GM20431 (cell line): ENCODE measurements around the gene SMCO4.
"Not testable (repeated sequence)": the region's sequence is repeated elsewhere in the genome, so short reads cannot be mapped to it uniquely, and the experiment has no call there.

Experiments used
- in situ Hi-C: fragments of 300-500 bp; cut with MseI, MboI; formaldehyde crosslinking; loops from one replicate; pipeline ENCODE4 v1.15.0; 2020; ENCODE audit warnings: low sequenced_read_pairs; ENCODE audit not compliant: unreplicated experiment

Gene SMCO4, protein sequence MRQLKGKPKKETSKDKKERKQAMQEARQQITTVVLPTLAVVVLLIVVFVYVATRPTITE

DNA sequence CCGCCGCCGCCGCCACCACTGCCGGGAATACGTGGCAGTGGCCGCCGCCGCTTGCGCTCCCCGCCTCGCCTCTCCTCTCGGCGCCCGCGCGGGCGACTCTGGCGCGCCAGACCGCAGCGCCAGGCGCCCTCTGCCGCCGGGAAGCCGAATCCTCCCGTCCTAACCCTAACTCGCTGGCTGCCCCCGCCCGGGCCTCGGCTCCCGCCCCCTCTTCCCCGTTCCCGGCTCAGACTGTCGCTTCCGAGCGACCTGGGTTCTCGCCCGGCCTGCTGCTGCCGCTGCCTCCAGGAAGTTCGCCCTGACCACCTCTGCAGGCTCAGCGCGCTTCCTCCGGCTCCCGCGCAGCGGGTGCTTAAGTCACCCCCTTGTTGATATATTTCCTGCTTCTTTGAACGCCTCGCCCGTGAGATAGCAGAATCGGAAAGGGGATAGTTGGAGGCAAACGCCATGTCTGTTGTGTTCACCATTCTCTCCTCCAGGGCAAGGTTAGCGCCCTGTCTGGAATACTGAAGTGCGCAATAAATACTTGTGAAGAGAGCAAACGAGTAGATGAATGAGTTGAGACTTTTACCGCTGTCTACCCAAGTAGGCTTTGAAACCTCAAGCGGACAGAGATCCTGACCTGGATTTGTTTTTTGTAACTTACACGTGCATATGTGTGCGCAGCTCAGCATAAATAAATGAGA, at the start of gene SMCO4:
Gene SMCO4 (minus strand): TSS at position 100 of the 686 bp plus-strand sequence. CDS start 64,202 bp downstream, outside the sequence.
- in situ Hi-C loops = loop anchor here (25.0 kb wide), 1 partner anchor 306 kb away; no protein-coding TSS in a partner anchor

DNA sequence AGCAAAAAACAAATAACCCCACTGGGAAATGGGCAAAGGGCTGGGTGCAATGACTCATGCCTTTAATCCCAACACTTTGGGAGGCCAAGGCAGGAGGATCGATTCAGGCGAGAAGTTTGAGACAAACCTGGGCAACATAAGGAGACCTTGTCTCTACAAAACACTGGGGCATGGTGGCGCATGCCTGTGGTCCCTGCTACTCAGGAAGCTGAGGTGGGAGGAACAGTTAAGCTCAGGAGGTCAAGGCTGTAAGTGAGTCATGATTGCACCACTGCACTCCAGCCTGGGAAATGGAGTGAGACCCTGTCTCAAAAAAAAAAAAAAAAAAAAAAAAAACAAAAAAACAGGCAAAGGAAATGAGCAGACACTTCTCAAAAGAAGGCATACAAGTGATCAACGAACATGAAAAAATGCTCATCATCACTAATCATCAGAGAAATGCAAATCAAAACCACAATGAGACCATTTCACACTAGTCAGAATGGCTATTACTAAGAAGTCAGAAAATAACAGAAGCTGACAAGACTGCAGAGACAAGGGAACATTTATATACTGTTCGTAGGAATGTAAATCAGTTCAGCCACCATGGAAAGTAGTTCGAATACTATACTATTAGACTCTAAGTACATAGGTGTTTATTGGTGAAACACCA, 48.2 kb upstream of the SMCO4 start:
- in situ Hi-C loops = no loop called here

DNA sequence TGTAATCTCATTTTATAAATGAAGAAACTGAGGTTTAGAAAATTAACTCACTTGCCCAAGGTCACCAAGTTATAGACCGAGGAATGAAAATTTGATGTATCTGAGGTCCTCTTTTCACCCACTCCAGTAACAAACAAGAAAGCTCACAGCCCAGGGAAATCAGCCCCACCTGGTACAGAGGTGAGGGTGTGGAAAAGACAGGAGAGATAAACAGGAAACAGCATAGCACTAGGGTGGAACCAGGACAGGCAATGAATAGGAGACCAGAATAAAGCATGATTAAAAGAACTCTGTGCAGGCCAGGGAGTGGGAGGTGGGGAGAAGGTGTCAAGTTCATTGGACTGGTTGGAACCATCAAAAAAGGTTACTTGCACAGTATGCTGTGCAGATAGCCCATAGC, 46.2 kb upstream of the SMCO4 start:
- in situ Hi-C loops = no loop called here

DNA sequence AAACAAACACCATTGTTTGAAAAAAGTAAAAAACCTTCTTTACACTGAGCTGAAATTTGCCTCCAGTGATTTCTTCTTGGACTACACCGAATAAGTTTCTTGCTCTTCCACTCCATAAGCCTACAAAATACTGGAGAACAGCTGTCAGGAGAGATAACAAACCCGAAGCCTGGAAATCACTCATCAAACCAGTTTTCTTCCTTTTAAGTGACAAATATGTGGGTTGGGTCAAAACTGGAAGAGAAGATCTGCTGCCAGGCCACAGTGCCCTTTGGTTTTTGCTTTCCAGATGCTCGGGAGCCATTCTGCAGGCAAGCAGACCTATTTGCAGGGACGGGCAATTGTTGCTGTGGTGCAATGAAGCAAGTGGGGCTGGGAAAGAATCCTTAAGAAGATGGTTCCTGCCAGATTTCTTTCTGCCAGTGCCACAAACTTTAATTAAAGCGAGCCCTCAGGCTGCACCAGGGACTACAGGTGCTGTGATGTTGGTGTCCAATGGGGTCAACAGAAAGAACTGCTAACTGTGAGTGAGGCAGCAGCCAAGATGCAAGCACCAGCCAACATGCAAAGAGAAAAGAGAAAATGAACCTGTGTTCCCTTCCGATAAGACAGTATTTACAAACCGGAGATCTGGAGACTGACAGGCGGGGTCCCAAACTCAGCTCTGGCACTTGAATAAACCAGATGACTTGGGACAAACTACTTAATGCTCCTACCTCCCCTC, 44.8 kb upstream of the SMCO4 start:
- in situ Hi-C loops = no loop called here

DNA sequence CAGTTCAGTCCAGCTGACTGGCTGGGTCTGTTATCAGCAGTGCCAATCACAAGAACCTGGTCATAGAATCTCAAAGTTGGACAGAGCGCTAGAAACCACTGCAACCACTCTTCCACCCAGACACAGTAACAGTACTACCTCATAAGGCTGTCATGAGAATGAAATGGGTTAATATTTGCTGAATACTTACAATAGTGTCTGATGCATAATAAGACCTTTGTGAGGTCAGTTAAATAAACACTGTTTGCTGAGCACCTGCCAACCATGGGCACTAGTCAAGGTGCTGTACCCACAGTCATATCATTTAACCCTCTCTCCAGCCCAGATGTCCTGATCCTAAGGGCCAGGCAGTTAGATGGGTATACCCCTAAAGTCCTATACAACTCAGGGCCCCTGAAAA, 44.2 kb upstream of the SMCO4 start:
- in situ Hi-C loops = not testable (repeated sequence)

DNA sequence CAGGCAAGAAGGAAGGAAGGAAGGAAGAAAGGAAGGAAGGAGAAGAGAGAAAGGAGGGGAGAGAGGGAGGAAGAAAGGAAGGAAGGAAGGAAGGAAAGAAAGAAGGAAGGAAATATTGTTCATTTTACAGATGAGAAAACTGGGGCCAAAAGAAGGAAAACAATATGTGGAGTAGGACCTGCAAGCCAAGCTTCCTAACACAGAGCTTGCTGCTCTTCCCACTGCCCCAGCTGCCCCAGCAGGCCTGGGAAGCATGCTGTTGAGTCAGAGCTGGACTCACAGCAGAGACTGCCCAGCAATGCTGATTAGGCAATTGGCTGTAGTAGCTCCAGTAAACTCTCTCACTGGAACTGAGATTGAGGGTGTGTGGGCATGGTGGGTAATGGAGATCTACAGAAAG, 42.6 kb upstream of the SMCO4 start:
- in situ Hi-C loops = no loop called here

DNA sequence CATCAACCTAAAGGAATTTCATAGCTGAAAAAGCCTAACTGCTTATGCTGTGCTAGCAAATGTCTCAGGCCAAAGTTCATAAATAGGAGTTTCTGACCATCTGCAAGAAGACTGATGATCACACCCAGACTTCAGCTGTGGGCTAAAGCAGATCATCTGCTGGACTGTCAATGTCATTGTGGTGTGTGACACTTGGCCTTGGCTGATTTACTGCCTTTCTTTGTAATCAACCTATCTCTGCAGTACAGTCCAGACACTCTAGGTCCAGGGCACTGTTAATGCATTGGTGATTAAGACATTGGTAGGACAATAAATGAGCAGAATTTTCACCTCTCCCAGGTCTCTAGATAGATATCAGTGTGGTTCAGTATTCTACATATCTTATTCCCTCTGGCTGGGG, 40.3 kb upstream of the SMCO4 start:
- in situ Hi-C loops = no loop called here

DNA sequence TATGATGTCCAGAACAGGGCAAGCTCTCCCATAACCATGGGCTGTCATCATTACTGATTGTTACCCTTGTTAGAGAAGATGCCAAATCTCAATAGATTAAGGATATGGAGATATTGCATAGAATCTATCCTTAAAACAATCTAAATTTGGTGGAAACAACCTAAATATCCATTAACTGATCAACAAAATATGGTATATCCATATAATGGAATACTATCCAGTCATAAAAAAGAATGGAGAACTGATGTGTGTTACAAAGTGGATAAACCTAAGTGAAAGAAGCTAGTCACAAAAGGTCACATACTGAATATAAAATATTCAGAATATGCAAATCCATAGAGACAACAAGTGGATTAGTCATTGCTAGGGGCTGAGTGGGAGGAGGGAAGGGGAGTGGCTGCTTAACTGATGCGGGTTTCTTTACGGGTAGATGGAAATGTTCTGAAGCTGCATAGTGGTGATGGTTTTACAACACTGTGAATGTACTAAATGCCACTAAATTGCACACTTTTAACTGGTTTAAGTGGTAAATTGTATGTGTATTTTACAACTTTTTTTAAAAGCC, 36.1 kb upstream of the SMCO4 start:
- in situ Hi-C loops = no loop called here

DNA sequence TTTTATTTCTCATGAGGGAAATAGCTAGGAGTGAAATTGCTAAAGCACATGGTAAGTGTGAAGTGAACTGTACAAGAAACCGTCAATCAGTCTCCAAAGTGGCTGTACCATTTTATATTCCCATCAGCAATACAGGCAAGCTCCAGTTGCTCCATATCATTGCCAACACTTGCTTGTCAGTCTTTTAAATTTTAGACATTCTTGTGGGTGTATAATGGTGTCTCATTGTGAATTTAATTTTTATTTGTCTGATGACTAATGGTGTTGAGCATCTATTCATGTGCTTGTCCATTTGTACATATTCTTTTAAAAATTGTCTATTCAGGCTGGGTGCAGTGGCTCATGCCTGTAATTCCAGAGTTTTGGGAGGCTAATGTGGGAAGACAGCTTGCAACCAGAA, 34.1 kb upstream of the SMCO4 start:
- in situ Hi-C loops = no loop called here

DNA sequence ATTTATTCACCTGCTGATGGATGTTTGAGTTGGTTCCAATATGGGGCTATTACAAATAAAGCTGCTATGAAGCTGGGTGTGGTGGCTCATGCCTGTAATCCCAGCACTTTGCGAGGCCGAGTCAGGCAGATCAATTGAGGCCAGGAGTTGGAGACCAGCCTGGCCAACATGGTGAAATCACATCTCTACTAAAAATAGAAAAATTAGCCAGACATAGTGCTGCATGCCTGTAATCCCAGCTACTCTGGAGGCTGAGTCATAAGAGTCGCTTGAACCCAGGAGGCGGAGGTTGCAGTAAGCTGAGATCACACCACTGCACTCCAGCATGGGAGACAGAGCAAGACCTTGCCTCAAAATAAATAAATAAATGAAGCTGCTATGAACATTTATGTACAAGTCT, 33.7 kb upstream of the SMCO4 start:
- in situ Hi-C loops = not testable (repeated sequence)

DNA sequence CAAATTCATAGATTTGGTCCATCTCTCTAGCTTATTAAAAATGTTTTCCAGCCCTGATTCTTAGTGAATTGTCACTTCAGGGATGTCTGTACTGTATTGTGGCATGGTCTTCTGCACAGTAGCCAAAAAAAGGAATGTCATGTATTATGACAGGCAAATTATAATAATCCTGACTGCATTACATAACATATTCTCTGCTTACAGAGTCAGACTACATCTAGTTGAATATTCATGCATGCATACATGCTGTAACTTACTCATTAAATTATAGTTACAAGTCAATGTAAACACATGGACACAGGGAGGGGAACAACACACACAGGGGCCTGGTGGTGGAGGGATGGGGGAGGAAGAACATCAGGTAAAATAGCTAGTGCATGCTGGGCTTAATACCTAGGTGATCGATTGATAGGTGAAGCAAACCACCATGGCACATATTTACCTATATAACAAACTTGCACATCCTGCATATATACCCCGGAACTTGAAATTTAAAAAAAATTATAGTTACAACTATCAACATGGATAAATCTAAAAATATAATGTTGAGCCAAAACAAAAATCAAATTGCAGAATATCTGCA, 31.5 kb upstream of the SMCO4 start:
- in situ Hi-C loops = no loop called here

DNA sequence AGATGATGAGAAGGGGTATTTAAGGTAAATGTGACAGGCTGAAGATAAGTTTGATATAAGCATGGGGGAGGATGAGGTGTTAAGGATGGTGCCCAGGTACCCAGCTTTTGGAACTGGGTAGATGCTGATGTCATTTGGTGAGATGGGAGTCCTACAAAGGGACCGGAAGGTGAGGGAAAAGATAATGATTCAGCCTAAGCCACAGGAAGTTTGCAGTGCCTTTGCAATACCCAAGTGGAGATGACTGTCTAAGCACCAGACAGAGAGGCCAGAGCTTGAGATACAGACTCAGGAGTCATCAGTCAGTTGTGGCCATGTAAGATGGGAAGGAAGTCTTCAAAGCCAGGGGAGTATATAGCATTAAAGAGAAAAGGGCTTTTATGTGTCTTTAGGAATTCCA, 30.0 kb upstream of the SMCO4 start:
- in situ Hi-C loops = no loop called here

DNA sequence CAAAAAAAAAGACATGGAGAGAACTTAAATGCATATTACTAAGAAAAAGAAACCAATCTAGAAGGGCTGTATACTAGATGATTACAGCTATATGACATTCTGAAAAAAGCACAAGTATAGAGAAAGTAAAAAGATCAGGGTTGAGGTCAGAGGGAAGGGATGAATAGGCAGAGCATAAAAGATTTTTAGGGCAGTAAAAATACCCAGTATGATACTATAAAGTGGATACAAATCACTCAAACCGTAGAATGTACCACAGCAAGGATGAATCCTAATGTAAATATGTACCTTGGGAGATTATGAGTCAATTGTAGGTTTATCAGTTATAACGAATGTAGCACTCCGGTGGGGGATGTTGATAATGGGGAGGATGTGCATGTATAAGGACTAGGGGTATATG, 29.4 kb upstream of the SMCO4 start:
- in situ Hi-C loops = no loop called here

DNA sequence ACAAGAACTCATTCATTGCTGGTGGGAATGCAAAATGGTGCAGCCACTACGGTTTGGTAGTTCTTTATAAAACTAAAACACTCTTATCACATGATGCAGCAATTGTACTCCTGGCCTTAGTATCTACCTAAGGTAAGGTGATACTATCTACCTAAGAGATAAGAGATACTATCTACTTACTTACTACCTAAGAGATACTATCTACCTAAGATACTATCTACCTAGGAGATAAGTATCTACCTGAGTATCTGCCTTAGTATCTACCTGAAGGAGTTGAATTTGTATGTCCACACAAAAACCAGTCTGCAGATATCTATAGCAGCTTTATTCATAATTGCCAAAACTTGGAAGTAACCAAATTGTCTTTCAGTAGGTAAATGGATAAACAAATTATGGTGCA, 29.0 kb upstream of the SMCO4 start:
- in situ Hi-C loops = no loop called here

DNA sequence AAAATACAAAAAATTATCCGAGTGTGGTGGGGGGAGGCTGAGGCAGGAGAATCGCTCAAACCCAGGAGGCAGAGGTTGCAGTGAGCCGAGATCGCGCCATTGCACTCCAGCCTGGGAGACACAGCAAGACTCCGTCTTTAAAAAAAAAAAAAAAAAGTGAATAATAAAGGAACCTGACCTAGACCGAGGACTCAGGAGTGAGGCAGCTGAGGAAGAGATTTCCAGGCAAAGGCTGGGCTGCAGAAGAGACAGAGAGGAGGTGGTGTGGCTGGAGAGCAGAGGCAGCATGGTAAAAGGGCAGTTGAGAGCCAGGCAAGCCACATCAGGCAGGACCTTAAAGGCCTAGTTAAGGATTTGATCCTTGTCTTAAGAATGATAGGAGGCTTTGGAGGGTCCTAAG, 28.4 kb upstream of the SMCO4 start:
- in situ Hi-C loops = no loop called here

DNA sequence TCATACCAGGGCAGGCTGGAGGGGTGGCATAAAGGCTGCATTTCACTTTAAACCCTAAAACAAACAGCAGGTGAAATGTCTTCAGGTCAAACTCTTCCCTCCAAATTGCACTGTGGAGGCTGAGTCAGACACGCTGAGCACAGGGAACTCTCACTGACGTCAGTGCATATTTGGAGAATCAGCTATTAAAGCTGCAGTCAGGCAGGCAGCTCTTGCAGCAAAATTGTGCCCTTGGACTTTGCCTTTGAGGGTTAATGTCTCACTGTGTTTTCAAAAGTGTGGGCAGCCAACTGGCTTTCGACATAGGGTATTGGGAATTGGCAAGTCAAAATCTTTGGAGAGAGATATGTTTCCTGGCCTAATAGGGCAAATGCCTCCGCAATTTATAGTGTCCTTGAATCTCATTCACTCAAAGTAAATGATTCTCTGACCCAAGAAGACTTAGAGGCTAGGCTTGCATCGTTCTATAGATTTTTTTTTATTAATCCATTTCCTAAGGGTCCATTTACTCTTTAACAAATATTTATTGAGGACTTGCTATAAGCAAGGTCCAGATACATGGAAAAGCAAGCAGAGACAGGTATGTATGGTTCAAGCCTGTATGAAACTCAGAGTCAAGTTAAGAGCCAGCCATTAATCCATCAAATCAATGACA, 27.7 kb upstream of the SMCO4 start:
- in situ Hi-C loops = no loop called here

DNA sequence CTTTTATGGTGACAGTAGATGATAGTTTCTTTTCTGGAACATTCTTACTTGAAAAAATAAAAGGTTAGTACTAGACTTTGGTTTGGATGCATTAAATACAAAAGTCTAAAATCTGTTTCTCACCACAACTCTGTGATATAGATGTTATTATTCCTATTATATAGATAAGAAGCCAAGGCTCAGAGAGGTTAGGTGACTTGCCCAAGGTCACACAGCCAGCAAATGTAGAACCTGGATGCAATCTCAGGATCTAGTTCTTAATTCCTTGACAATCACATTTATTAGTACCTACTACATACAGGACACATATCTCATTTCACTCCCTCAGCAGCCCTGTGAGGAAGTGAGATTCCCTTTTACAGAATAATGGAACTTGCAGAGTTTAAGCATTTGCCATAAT, 26.3 kb upstream of the SMCO4 start:
- in situ Hi-C loops = no loop called here

DNA sequence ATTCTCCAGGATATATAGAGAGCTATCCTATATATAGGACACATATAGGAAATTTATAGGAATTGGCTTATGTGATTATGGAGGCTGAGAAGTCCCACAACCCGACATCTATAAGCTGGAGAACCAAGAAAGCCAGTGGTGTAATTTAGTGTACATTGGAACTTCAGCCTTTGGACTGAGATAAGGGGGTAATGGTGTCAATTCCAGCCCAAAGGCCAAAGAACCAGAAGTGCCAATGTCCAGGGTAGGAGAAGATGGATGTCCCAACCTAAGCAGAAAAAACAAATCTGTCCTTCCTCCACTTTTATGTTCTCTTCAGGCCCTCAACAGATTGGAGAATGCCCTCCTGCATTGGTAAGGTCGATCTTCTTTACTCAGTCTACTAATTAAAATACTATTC, 25.5 kb upstream of the SMCO4 start:
- in situ Hi-C loops = no loop called here

DNA sequence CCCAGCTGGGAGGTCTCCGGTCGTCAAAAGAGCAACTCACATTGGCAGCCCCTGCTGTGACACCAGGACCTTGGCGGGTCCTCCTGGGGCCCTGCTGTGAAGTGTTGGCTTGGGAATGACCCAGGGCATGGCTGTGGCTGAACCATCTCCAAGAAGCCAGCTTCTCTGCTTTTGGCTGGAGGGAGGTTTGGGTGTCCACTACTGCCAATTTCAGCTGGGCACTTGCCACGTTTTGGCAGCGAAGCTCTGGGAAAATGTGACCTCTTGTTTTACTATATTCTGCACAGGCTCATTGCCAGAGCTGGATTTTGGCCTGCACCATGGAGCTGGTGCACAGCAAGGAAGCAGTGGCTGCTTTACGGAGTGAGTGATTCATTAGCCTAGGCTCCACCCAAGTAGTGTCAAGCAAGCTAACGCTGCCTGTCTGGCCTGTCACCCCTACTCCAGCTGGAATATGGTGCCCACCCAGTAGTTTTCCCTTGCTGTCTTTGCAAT, 24.3 kb upstream of the SMCO4 start:
- in situ Hi-C loops = no loop called here

DNA sequence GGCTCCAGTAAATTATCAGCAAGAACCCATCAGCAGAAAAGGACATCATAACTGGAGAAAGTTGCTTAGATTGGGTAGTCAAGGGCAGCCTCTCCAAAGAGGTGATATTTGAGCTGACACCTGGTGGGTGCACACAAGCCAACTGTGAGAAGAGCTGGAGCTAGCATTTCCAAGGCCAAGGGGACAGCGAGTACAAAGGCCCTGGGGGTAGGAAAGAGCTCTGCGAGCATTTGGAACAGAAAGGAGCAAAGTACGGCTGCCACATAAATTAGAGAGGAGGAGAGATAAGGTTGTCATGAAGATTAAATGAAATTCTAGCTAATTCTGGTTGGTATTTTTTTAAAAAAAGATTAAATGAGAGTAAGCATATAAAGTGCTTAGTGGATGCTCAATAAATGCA, 21.7 kb upstream of the SMCO4 start:
- in situ Hi-C loops = no loop called here
